ENCODE measurements around the gene DNASE1.

DNASE1 gene

GRCh38 chr16:3706253-3707012 lies 51.9 kb downstream of the DNASE1 start:
- no peak for DNase-seq (ENCODE audit: low read depth in 2 of 2)
- H3K4me3 ChIP-seq (replicated peaks in 1 of 2; ENCODE audit: low read depth in 2 of 2, low read length in 2 of 2): no peak overlapping the region
- no peak for TF ChIP-seq CTCF (IDR thresholded peaks at IDR 0.05; ENCODE audit: low read depth, low read length)

Measured in cardiac fibroblast (primary cell).